HG03460 (cell line): ENCODE measurements around the gene KRTAP9-8.
"Not testable (repeated sequence)": the region's sequence is repeated elsewhere in the genome, so short reads cannot be mapped to it uniquely, and the experiment has no call there.

Experiments
- ATAC-seq: cut with Tn5 transposase; IDR thresholded peaks from one replicate; pipeline ENCODE4 v1.9.1; 2021; ENCODE audit not compliant: unreplicated experiment

The KRTAP9-8 gene

GRCh38 chr17:41255381-41256290 lies 17.8 kb downstream of the KRTAP9-8 start, which contains the start of gene KRTAP9-9:
TSS of gene KRTAP9-9 (plus strand) at chr17:41255384.
- not testable (repeated sequence) for ATAC-seq

DNA sequence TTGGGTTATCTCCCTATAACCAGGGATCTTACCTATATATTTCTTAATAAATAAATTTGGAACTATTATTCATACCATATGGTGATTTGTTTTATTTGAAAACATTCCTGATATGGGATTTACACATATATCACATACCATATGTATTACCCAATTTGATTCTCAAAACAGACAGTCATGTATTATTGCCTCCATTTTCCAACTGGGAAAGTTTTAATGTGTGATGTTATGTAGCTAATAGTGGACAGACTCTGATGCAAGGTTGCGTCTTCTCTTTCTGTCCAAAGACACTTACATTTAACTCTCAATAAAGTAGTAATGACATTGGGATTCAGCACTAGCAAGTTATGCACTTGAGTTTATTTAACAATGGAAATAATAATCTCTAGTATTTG lies 18.5 kb downstream of the KRTAP9-8 start:
- no peak for ATAC-seq

DNA sequence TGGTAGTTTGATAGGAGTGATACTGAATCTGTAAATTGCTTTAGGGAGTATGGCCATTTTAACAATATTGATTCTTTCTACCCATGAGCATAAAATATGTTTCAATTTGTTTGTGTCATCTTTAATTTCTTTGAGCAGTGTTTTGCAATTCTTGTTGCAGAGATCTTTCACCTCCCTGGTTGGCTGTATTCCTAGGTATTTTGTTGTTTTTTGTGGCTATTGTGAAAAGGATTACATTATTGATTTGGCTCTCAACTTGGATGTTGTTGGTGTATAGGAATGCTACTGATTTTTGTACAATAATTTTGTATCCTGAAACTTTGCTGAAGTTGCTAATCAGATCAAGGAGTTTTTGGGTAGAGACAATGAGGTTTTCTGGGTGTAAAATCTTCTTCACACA lies 20.6 kb downstream of the KRTAP9-8 start:
- no peak for ATAC-seq

GRCh38 chr17:41263212-41263611 lies 25.4 kb downstream of the KRTAP9-8 start:
- no peak for ATAC-seq

GRCh38 chr17:41264599-41264998 lies 26.8 kb downstream of the KRTAP9-8 start:
- no peak for ATAC-seq

DNA sequence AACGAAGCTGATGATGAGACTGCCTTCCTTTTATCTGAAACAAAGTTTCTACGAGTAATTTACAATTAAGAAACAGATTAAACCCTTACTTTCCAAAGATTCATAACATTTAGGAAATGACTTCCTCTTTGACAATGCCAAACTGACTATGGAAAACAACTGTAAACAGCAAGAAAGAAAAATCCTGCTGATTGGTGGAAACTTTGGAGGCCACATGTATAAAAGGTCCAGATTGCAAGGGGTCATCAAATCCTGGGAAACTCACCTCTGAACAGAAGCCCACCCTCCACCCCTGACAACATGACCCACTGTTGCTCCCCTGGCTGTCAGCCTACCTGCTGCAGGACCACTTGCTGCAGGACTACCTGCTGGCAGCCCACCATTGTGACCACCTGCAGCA lies 27.3 kb downstream of the KRTAP9-8 start, which contains the start of gene KRTAP9-6:
TSS of gene KRTAP9-6 (plus strand) at position 301 of the 400 bp plus-strand sequence. CDS start at position 301, 0 bp downstream.
- ATAC-seq = no peak

DNA sequence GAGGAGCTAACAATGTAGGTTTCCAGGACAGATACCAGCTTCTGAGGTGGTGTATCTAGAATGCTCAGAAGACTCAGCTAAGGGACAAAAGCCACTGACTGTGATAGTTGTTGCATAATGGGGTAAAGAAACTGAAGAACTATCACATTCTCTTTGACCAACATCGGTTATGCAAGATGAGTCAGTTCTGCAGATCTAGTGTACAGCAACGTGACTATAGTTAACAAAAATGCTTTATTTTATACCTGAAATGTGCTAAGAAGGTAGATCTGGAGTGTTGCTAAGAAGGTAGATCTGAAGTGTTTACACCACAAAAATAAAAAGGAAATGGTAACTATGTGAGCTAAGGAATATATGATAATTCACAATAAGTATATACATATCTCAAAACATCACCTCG lies 29.9 kb downstream of the KRTAP9-8 start:
- no peak for ATAC-seq

- ATAC-seq = not testable (repeated sequence)
These were observed 33.5 kb downstream of the KRTAP9-8 start for GRCh38 chr17:41271323-41271722.

- ATAC-seq = no peak
These were observed 34.1 kb downstream of the KRTAP9-8 start for GRCh38 chr17:41271858-41272257.

DNA sequence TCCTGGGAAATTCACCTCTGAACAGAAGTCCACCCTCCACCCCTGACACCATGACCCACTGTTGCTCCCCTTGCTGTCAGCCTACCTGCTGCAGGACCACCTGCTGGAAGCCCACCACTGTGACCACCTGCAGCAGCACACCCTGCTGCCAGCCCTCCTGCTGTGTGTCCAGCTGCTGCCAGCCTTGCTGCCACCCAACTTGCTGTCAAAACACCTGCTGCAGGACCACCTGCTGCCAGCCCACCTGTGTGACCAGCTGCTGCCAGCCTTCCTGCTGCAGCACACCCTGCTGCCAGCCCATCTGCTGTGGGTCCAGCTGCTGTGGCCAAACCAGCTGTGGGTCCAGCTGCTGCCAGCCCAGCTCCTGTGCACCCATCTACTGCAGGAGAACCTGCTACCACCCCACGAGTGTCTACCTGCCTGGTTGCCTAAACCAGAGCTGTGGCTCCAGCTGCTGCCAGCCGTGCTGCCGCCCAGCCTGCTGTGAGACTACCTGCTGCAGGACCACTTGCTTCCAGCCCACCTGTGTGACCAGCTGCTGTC lies 37.9 kb downstream of the KRTAP9-8 start, which contains the start of gene KRTAP9-7:
TSS of gene KRTAP9-7 (plus strand) at position 51 of the 543 bp plus-strand sequence. CDS start at position 51, 0 bp downstream.
- ATAC-seq = not testable (repeated sequence)

GRCh38 chr17:41278176-41278955 lies 40.6 kb downstream of the KRTAP9-8 start:
- ATAC-seq = no peak

- ATAC-seq = no peak
These were observed 46.2 kb downstream of the KRTAP9-8 start for GRCh38 chr17:41284043-41284442.

GRCh38 chr17:41284546-41284945 lies 46.7 kb downstream of the KRTAP9-8 start:
- ATAC-seq = no peak

GRCh38 chr17:41287050-41287449 lies 49.3 kb downstream of the KRTAP9-8 start:
- ATAC-seq = no peak
